GM12872 (cell line): ENCODE measurements around the gene UGDH.

ENCODE experiments used
- CTCF ChIP-seq: IDR thresholded peaks from 3 replicates; pipeline ENCODE4 v1.5.1; 2011; ENCODE audit warnings: low read depth, mild to moderate bottlenecking, low read length, moderate library complexity; ENCODE audit not compliant: insufficient read depth

The UGDH gene

GRCh38 chr4:39516407-39516966 is 10.8 kb downstream of the UGDH start:
- no peak for TF ChIP-seq CTCF

- no peak for TF ChIP-seq CTCF
Measured at GRCh38 chr4:39514888-39515401, 12.3 kb downstream of the UGDH start.

- TF ChIP-seq CTCF: no peak
Measured at GRCh38 chr4:39510348-39510929, 16.8 kb downstream of the UGDH start.

GRCh38 chr4:39505581-39505980 is 21.7 kb downstream of the UGDH start:
- TF ChIP-seq CTCF: no peak

GRCh38 chr4:39504538-39504937 is 22.7 kb downstream of the UGDH start:
- TF ChIP-seq CTCF: no peak

- no peak for TF ChIP-seq CTCF
Measured at GRCh38 chr4:39502019-39502663, 25.1 kb downstream of the UGDH start.

- no peak for TF ChIP-seq CTCF
Measured at GRCh38 chr4:39498727-39499020, 28.6 kb downstream of the UGDH start.
